Glomerular visceral epithelial cell (primary cell): Measurements from ENCODE around the gene TPM3.
"Not testable (repeated sequence)": the region's sequence is repeated elsewhere in the genome, so short reads cannot be mapped to it uniquely, and the experiment has no call there.

ENCODE experiments used
- DNase-seq: peaks from one replicate; pipeline ENCODE4 v3.0.0-alpha.2; 2016; ENCODE audit errors: extremely low spot score

The TPM3 gene

DNA sequence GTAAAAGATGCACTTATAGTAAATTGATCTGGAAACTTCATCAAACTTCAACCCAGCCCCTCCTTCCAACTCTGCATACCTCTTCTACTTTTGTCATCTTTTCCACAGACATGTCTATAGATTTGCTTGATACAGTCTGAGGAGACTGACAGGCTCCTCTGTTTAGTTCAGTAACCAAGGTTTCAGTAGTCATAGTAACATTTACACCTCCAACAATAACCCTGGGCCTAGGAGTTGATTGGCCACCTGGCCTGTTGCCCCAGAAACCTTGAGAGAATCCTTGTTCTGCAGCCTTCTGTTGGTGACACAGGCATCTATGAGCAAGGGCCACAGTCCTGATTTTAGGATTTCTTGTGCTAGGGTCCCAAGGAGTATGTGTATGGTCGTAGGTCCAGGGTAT, 14.3 kb upstream of the TPM3 start, which contains the start of gene CFAP141:
Gene CFAP141 (minus strand): TSS at position 138 of the 400 bp plus-strand sequence. CDS start 26 bp downstream, at position 112.
- DNase-seq: peak; percentile 51

DNA sequence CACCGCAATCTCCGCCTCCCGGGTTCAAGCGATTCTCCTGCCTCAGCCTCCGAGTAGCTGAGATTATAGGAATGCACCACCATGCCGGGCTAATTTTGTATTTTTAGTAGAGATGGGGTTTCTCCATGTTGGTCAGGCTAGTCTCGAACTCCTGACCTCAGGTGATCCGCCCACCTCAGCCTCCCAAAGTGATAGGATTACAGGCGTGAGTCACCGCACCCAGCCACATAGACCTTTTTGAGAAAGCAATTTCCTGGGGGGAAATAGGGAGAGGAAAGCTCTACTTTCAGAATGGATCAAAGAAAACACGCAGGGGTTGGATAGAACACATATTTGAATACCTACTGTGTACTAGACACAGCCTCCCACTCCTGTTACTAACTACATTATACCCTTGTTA, 13.9 kb upstream of the TPM3 start:
- DNase-seq: not testable (repeated sequence)

DNA sequence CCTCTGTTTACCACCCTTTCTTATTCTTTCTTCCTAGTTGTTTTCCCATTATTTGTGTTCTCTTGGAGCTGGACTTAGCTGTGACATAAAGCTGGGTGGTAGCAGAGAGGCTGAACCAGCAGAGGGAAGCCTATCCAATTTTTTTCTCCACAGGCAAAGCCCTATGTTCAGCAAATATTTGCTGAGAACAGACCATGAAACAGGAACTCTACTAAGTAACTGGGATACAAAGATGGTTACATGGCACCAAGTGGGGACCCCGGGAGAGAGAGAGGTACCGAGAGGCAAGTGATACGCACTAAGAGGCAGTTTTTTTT, 7.6 kb upstream of the TPM3 start:
- no peak for DNase-seq

GRCh38 chr1:154198756-154199562, 7.1 kb upstream of the TPM3 start:
- DNase-seq: peak; percentile 68

DNA sequence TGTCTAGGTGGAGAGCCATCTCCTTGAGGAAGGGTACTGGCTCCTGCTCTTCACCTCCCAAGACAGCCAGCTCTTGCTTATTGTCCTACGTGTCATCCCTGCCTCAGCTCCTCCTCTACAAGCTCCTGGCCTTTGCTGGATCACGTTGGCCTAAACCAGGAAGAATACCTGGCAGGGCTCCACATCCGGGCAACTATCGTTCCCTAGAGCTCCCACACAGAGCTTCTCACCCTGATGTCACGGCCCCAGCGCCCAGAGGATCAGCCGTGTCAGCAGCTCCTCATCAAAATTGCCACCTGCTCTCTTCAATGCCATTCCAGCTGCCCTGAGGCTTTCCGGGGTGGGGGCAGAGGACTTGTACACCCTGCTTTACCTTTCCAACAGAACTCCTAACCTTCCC, 1.9 kb upstream of the TPM3 start:
- DNase-seq: peak; percentile 42

GRCh38 chr1:154192476-154192875, 576 bp upstream of the TPM3 start:
- no peak for DNase-seq

- DNase-seq: no peak
Observed at GRCh38 chr1:154190550-154190949, 1.4 kb downstream of the TPM3 start.

GRCh38 chr1:154186852-154187501, 4.9 kb downstream of the TPM3 start:
- DNase-seq: no peak

DNA sequence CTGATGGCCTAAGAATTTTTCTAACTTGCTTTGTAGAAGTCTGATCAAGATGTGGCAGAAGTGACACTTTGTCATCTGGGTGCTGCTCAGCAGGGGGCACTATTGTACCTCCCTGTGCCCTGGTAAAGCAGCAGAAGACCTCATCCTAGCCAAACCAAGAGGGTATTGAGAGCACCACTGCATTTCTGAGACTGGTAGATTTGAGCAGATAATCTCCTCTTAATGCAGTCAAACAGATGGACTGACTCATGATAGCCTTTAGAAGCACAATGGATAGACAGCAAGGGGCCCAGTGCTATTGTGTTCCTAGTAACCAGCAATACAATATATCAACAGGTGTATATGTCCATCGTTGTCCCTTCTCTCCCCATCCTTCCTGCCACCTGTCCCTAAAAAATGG, 5.7 kb downstream of the TPM3 start:
- DNase-seq: peak; percentile 50

- peak; percentile 99 for DNase-seq
Observed at GRCh38 chr1:154183046-154183915, 8.6 kb downstream of the TPM3 start.

GRCh38 chr1:154182344-154183045, 9.4 kb downstream of the TPM3 start:
- DNase-seq: peak; percentile 76

DNA sequence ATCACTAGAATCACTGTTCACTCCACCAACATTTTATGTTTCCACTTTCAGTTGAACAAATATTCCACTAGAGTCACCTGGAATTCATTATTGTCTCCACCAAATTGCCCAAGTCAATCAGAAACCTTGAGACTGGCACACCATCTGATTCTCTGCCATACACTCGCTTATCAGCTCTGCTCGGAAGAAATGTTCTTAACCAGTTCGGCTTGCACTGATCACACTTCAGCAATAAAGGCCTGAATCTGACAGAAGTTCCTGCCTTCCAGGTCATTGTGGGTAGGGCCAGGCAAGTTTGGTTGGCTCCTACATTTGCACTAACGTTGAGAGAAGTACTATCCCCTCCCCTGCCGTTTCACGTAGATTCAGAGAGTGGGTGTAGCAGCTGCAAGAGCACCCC, 10.0 kb downstream of the TPM3 start:
- DNase-seq: no peak

- no peak for DNase-seq
Observed at GRCh38 chr1:154179946-154180687, 11.8 kb downstream of the TPM3 start.

GRCh38 chr1:154178911-154179811, 12.7 kb downstream of the TPM3 start:
- no peak for DNase-seq

GRCh38 chr1:154178013-154178412, 13.9 kb downstream of the TPM3 start:
- DNase-seq: no peak

GRCh38 chr1:154176337-154176736, 15.6 kb downstream of the TPM3 start:
- DNase-seq: peak; percentile 75

DNA sequence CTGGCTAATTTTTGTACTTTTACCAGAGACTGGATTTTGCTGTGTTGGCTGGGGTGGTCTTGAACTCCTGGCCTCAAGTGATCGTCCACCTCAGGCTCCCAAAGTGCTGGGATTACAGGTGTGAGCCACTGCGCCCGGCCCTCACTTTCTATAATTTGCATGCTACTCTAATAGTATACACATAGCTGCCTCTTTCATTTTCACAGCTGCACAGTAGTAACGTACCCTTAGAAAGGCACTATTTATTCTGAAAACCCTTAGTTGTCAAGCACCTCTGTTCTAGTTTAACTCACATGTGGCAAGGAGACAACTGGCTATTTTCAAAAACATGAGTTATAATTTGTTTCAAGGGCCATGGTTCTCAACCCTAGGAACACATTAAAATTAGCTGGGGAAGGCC, 17.2 kb downstream of the TPM3 start:
- no peak for DNase-seq

DNA sequence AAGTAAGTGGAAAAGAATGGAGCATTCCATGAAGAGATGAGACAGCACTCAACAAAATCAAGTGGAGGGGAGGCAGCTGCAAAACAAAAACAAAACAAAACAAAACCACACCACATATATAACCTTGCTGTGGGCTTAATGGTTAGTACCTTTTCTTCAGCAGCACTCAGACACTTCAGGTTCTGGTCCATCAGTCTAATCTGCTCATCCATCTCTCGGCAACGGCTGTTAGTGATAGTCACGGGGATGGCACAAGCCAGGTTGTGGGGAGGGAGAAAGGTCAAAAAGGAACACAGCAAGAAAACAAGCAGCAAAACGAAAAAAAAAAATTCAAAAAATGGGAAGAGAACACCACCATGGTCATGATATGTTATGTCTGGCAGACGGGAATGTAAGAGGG, 20.0 kb downstream of the TPM3 start:
- DNase-seq: no peak

- DNase-seq: no peak
Observed at GRCh38 chr1:154171223-154171583, 20.7 kb downstream of the TPM3 start.

DNA sequence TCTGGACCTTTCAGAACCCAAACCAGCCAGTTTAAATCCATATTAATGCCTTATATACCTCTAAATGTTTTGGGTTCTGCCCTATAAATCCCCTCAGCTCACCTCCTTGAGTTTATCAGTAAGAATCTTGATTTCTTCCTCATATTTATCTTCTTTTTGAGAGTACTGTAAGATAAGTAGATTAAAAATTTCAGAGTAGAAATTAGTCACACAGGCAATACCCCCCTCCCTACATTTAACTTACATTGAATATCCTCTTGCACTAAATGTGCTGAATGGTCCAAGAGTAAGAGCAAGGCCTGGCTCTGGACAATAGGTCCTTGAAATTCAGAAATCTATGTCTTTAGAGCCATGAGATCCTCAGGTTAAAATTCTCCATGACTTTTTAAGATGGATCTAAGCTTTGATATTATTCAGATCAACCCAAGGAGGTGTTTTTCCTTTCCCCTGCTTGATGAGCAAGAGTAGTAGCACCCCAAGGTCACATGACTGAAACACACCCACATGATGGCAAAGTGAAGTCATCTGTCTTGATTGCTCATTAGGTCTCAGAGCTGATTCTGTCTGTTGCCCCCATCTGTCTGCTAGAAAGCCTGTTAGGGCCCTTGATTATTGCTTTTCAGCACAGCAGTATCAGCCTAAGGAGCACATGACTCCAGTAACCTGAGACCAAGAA, 21.2 kb downstream of the TPM3 start:
- no peak for DNase-seq
